Stimulated activated CD4-positive, alpha-beta T cell treated with anti-CD3 and anti-CD28 coated beads, Interleukin-4, amount 100 ng/mL, for 1 hour (primary cell): ENCODE results near the gene PROK2.

ENCODE experiments used
- DNase-seq: peaks from one replicate; pipeline ENCODE4 v3.0.0-alpha.2; 2020

PROK2 gene

DNA sequence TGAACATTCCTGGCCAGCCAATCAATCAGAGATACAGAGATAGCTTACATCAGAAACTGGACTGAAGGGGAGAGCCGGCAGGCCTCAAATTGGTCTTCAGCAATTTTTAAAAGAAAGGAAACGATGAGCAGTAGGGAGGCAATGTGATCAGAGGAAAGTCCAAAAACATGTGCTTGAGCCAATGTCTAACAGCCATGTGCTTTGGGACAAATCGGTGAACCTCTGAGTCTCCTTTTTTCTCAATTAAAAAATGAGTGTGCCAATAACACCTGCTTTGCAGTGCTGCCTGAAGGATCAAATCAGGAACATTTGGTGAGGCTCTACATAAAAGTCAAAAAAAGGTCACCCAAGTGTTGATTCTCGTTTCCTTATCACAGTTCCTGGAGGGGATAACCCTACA, 52.3 kb downstream of the PROK2 start:
- DNase-seq = no peak

DNA sequence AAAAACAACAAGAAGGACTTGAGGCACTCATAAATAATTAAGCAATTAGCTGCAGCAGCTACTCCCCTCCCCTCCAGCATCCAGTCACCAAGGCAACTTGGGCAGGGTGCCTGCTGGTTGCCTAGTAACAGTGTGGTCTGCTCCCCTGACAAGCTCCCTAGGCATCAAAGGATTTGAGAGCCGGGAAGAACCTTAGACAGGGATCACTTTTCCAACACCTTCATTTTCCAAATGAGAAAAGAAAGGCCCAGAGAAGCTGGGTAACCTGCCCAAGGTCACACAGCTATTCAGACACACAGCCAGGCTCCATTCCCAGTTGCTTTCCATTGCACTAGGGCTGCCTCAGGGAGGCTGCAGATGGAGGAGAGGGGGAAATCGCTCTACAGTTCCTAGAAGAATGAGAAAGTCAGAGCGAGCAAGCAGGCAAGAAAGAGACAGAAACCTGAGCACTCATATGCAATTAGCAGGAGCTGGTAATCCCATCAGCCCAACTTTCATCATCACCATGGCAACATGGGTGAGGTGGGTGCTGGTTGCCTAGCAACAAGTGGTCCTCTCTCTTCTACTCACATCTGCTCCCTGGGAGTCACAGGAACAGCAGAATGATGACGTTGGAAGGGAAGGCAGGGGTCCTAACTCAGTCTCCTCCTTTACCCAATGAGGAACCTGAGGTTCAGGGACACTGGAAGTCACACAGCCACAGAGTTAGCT, 56.2 kb downstream of the PROK2 start:
- DNase-seq = no peak

DNA sequence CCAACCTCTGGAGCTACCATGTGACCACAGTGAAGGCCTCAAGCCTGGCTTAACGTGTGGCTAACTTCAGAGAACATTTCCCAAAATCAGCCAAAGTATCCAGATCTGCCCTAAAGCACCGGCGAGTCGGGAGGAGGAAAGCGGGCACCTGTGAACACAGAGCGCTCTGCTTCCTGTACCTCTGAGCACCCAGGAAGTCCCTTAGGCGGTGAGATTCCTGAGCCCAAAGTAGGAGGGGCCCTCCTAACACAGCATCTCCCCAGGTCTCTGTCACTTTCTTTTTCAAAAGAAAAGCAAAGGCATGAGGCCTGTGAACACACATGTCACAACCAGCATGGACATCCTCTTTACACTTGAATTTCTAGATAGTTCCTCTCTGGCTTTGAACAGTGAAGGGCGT, 58.8 kb downstream of the PROK2 start:
- peak; percentile 40 for DNase-seq

DNA sequence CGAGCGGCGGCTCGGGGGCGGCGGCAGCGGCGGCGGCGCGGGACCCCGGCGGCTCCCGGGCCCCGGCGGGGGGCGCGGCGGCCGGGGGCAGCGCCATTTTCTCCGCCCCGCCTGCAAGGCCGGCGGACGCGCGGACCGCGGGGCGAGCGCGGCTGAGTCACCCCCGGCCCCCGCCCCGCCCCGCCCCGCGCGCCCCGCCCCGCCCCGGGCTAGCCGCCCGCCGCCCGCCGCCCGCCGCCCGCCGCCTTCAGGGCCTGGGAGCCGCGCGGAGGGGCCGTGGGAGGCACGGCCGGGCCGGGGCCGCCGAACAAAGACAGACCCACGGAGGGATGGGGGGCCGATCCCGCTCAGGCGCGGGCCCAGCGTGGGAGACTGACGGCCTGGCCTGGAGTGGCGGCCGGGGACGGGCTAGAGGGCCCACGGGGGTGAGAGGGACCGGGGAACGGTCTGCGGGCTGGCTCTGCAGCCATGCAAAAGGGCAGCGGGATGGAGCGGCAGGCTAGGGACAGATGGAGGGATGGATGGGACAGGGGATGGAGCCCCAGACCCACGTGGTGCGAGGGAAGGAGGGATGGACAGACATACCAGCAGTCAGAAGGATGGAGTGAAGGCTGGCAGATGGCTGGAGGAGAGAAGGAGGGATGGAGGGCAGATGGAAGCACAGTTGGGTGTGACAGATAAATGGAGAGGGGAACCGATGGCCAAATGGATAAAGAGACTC, 59.5 kb downstream of the PROK2 start, which contains the start of gene EIF4E3:
Gene EIF4E3 (minus strand): TSS at position 132 of the 721 bp plus-strand sequence. CDS start 35 bp downstream, at position 97.
- peak; percentile 52 for DNase-seq

GRCh38 chr3:71724584-71725270, 60.2 kb downstream of the PROK2 start:
- DNase-seq = peak; percentile 48

DNA sequence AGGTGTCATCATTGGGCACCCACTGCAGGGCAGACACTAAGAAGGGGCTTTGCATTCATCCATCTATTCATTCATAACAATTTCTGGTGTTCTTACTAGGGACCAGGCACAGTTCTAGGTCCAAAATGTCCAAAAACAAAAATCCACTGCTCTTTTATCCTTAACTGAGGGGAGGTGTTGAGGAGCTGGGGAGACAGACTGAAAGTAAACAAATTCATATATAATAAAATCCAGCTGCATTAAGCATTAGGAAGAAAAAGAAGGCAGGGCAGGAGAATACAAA, 60.8 kb downstream of the PROK2 start:
- no peak for DNase-seq

DNA sequence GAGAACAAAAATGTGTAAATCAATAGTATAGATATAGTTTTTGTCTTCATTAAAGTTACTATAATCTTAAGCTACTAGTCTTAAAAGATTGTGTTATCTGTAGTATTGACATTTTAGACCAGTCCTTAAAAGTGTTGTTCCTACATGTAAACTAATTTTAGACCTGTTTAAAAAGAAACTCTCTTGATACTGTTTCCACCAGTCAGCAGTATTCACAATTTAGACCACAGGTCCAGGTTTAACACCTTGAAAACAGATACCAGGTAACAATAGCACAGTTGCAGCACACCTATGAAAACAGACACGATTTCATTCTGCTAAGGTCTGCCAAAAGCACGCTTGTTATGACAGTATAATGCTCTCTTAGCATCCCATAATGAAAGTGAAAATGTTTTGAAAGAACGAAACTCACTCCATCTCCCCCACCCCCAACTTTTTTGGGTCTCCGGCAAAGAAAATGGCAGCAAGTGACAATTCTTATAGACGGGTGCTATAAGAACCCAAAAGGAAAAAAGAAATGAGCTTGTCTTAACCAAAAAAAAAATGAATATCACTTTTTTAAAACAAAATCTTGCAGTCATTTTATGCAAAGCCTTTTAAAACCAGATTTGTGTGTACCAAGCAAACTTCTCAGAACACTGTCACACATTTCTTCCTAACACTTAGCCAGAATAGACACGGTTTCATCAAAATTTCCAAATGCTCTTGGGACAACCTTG, 61.3 kb downstream of the PROK2 start:
- DNase-seq = peak; percentile 33

GRCh38 chr3:71722693-71723092, 62.3 kb downstream of the PROK2 start:
- DNase-seq = no peak
